GM21717 (cell line): Measurements from ENCODE around the gene MRAS.
"Not testable (repeated sequence)": the region's sequence is repeated elsewhere in the genome, so short reads cannot be mapped to it uniquely, and the experiment has no call there.

Experiments used
- ATAC-seq: cut with Tn5 transposase; IDR thresholded peaks from one replicate; pipeline ENCODE4 v1.9.1; 2021; ENCODE audit warnings: mild to moderate bottlenecking, moderate library complexity; ENCODE audit not compliant: unreplicated experiment

The MRAS gene

DNA sequence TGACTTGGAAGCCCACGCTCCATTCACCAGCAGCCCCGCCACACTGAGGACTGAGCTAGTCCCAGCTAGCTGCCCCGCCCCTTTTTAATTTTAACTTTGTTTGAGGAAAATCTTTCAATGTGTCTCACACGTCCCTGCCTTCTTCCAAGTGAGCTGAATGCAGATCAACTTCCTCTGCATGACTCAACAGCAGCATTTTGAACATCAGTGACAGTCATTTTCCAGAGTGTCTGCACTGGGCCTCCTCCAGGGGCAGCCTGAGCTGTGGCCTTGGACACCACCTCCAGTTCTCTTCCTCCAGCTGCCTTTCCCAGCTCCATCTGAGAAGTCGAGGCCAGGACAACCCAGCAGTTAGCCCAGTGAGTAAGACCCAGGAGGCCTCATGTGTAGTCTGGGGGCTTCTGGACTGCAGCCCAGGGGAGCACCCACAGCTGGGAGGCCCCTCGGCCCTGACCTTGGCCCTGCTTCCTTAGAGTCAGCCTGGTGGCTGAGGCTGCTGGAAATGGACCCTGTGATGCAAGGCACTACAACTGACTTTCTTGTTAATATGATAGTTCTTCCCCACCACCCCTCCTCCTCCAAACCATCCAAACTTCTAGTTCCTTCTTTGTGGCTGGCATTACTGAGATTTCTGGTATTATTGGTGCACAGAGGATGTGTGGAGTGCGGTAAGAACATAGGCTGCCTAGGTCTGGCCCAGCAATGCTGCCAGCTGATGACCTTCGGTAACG is 64.6 kb downstream of the MRAS start:
- no peak for ATAC-seq

DNA sequence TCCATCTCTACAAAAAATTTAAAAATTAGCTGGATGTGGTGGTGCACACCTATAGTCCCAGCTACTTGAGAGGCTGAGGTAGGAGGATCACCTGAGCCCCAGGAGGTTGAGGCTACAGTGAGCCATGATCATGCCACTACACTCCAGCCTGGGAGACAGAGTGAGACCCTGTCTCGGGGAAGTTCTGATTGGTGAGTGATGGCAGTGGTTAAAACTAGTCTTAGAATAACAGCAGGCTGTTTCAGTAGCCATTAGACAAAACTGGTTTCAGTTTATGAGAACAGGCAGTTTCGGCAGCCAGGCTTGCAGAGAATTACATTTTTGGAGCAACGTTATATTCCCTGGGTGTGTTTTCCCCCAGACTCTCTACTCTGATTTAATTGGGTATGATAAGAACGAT is 67.9 kb downstream of the MRAS start:
- ATAC-seq: peak; percentile 55

DNA sequence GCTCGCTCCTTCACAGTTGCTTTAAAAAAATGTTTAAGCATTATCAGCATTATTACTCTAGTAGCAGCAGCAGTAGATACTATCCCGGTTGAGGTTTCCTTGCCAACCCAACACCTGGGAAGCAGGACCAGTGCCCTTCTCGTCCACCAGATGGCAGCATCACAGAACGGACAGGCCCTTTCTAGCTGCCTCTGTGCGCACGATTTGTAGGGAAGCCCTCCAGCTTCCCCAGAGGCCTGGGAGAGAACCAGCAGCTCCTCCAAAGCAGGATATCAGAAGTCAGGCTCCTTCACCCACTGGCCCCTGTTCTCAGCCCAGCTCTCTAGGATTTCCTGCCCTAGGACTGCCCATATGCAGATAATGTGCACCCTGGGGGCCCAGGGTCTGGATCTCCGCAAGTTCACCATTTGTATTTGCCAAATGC is 69.2 kb downstream of the MRAS start:
- ATAC-seq: peak; percentile 67

GRCh38 chr3:138418601-138419206 is 70.3 kb downstream of the MRAS start:
- no peak for ATAC-seq

GRCh38 chr3:138423316-138423715 is 74.9 kb downstream of the MRAS start:
- no peak for ATAC-seq

GRCh38 chr3:138424323-138424722 is 75.9 kb downstream of the MRAS start:
- ATAC-seq: no peak

- ATAC-seq: no peak
Observed at GRCh38 chr3:138426211-138426610, 77.8 kb downstream of the MRAS start.

GRCh38 chr3:138426754-138427153 is 78.4 kb downstream of the MRAS start:
- not testable (repeated sequence) for ATAC-seq

DNA sequence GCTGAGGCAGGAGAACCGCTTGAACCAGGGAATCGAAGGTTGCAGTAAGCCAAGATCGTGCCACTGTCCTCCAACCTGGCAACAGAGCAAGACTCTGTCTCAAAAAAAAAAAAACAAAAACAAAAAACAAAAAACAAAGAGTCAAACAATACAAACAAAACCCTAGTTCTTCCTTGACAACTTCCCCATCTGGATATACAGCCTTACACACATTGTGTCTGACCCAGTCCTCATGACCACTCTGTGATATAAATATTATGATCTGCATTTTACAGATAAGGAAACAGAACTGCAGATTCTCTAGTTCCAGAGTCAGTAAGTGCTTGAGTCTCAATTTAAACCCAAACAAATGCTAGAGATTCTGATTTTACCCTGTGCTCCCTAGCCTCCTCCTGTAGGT is 81.3 kb downstream of the MRAS start:
- no peak for ATAC-seq

GRCh38 chr3:138432576-138433240 is 84.3 kb downstream of the MRAS start:
- ATAC-seq: no peak

- ATAC-seq: no peak
Observed at GRCh38 chr3:138433892-138434275, 85.5 kb downstream of the MRAS start.

DNA sequence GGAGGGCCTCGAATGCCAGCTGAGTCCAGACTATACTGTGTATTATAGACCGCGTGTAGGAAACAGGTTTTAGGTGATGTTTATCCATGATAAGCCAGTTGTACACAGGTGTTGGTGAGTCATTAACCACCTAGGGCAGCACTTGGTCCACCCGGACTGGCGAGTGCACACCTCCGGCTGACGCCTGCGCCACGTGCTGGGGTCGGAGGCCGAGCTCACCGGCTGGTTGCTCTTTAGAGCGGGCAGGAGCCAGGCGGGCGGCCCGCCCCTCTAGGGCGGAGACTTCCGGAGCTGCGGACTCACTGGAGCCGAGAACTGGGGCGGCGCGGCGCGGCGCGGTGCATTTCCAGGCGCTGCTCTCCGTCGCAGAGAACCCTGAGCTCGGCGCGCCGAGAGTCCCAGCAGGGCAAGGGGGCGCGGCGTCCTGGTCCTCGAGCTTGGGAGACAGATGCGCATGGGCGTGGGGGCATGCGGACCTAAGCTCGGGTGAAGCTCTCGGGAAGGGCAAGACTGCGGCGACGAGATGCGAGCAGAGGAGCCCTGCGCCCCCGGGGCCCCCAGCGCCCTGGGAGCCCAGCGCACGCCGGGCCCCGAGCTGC is 86.0 kb downstream of the MRAS start, which contains the start of gene ESYT3:
Gene ESYT3 (plus strand): TSS at position 341 of the 599 bp plus-strand sequence. CDS start 183 bp downstream, at position 524.
- ATAC-seq: no peak

DNA sequence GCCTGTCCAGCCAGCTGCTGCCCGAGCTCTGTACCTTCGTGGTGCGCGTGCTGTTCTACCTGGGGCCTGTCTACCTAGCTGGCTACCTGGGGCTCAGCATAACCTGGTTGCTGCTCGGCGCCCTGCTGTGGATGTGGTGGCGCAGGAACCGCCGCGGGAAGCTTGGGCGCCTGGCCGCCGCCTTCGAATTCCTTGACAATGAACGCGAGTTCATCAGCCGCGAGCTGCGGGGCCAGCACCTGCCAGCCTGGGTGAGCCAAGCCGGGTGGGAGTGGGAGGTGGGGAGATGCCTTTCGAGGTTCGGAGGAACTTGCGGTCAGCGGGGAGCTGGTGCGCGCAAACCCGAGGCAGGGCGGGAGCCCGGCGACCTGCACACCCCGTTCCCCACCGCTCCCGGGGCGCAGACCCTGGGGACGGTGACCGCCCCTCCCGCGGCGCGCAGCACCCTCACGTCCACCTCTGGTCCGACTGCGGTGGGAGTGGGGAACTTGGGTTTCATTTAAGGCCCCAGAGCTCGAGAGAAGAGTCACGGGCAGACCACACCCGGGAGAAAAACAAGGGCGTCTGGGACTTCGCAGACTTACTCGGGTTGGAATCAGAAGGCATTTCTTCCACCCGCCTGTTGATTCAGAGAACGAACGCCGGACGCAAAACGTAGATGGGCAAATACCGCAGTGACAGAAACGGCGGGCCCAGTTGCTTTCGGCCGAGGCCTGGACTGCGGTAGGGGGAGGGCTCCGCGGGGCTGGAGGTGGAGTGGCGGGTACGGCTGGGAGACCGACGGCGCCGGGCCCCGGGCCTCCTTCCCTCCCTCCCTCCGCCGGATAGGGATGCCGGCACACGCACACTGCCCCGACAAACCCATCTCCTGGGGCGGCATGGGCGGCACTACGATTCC is 86.7 kb downstream of the MRAS start:
- no peak for ATAC-seq

DNA sequence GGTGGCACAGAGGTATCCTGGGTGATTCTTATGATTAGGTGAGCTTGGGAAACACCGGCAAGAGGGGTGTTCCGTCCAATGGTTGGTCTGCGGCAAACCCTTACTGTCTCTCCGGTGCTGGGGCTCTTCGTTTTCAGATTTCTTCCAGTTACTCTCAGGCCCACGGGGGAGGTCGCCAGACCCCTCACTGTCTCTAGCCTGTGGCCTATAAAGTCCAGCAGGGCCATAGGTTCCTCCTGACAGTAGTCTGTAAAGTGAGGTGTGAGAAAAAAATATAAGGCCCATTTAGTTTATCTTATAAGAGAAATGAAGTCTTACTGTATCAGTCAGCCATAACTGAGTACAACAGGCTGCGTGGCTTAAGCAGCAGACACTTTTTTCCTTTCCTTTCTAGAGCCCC is 87.5 kb downstream of the MRAS start:
- no peak for ATAC-seq

DNA sequence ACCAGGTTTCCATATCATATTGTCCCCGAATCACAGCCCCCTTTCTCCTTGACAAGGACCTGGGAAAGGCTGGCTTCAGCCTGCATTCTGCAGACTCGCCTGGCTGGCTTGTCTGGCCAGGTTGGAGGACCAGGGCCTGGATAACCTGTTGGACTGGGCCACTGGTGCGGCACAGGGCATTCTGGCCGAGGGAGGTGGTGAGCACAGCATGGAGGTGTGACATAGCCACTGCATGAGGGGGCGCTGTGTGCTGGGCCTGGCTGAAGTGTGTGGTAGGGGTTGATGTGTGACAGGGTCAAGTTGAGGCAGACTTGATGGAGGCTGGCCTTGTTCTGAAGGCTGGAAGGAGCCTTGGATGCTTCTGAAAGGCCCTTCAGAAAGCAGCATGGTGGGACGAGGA is 88.9 kb downstream of the MRAS start:
- ATAC-seq: no peak

DNA sequence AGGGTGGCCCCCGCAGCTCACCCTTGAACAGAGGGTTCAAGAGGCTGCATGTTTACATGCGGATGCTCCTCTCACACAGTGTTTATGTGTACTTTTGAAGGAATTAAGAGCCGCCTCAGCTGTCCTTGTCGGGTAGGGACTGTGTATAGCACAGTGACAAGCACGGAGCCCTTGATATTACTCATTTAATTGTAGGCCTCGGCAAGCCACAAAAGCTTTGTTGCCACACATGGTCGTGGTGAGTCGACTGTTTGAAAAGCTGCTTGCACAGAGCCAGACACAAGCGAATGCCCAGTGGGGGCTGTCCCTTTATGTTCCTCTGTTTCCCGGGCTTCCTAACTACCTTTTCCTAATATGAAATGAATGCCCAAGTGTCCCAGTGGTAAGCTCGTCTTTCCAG is 90.5 kb downstream of the MRAS start:
- ATAC-seq: no peak

DNA sequence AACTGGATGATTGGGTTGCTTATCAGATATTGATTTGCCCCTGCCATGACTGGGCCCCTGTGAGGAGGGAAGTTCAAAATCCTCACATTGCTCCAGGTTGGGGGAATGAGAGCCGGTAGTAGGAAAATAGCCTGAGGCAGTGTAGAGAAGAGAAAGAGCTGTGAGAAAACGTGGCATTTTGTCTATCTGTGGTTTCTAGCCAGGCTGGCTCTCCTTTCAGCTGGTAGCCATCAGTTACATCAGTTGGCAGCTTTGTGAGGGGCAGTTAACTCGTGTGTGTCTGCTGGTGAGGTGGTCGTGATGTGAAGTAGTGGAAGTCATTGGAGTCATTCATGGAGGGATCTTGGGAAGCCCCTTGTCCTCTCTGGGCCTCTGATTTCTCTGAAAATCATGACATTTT is 91.3 kb downstream of the MRAS start:
- no peak for ATAC-seq

DNA sequence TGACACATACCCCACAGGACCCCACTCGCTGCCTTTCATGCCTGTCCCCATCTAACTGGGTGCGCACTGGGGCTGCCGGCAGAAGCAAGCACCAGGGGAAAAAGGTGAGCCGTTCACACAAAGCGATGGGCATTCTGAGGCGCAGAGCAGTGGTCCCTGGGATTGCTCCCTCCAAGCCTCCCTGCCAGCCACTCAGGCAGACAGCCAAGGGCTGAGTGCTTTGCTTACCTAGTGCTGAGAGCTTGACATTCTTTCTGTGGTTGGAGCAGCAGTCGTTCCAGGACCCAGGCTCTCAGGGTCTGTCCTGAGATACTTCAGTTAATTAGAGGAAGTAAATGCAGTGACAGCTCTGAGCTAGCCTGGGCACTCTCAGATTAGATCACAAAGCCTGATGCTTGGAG is 91.7 kb downstream of the MRAS start:
- no peak for ATAC-seq

- ATAC-seq: no peak
Observed at GRCh38 chr3:138440596-138440995, 92.2 kb downstream of the MRAS start.

- no peak for ATAC-seq
Observed at GRCh38 chr3:138441256-138441655, 92.9 kb downstream of the MRAS start.

DNA sequence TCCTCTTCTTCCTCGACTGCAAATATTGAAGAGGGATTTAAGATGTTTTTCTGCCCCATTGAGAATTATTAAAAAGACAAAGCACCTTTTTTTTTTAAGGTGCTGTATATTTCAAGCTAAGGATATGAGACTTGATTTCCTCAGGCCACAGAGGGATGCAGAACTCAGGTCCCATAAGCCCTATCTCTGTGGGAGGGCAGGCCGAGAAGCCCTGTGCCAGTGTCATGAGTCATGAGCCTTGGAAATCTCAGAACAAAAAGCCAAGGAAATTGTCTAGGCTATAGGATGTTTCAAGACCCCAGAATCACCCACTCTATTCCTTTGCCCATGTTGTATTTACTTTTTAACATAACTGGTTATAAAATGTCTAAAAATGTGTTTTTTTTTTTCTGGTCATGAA is 93.4 kb downstream of the MRAS start:
- ATAC-seq: no peak
